BJ (cell line): ENCODE data around the gene TPH2. TPM values are rescaled to one million over a fixed set of nuclear protein-coding genes. Genes with fewer than 3 reads are reported as not detected.

Source experiments
- CTCF ChIA-PET: fragments of 350-600 bp; formaldehyde crosslinking; extraction: SDS; loops from one replicate; lab custom pipeline; 2021; ENCODE audit warnings: antibody characterized with exemption, inconsistent platforms; lab: Yijun Ruan, JAX
- POLR2A ChIA-PET: fragments of 300-600 bp; sonication (Branson Sonifier 250); formaldehyde crosslinking; extraction: SDS; loops from one replicate; lab custom pipeline; 2021; ENCODE audit warnings: antibody characterized with exemption; lab: Charles Lee
- DNase-seq: peaks from one replicate; pipeline ENCODE4 v3.0.0-alpha.2; 2011; ENCODE audit warnings: low read depth
- H3K27me3 ChIP-seq: 2 replicates; pipeline ENCODE4 v1.6.0; 2011; ENCODE audit warnings: low read length; ENCODE audit not compliant: control insufficient read depth, insufficient read depth
- H3K36me3 ChIP-seq: 2 replicates; pipeline ENCODE4 v1.5.1; 2011; ENCODE audit warnings: low read length; ENCODE audit not compliant: control insufficient read depth, insufficient read depth
- H3K4me3 ChIP-seq: 2 replicates; pipeline ENCODE4 v1.5.1; 2011; ENCODE audit warnings: low read depth, mild to moderate bottlenecking, control low read depth, low read length
- CTCF ChIP-seq: IDR thresholded peaks from 2 replicates; pipeline ENCODE4 v1.5.1; 2011; ENCODE audit warnings: low read depth, mild to moderate bottlenecking, control low read depth, inconsistent platforms, low read length, moderate library complexity; ENCODE audit not compliant: insufficient read depth
- polyA plus RNA-seq: library from polyadenylated mRNA; depleted of rRNA; stranded (reverse); fragments of >200 nt; gene quantifications from 2 replicates; pipeline ENCODE4 v1.2.3, GENCODE V29; 2011

TPH2 gene
- polyA plus RNA-seq, 1 experiment, result not detected

- no peaks in the 10 kb centered on the region for H3K36me3 ChIP-seq
- DNase-seq, result no peak
- ChIA-PET CTCF (no interaction called here), POLR2A (no interaction called here)
- TF ChIP-seq CTCF, result no peak
- H3K27me3 ChIP-seq, result no peaks in the 10 kb centered on the region
- H3K4me3 ChIP-seq, result no peak overlapping the region
These were observed 132.4 kb downstream of the TPH2 start for GRCh38 chr12:72071030-72071429.

GRCh38 chr12:72072592-72073212 is 134.1 kb downstream of the TPH2 start:
- TF ChIP-seq CTCF, result no peak
- ChIA-PET CTCF (no interaction called here), POLR2A (no interaction called here)
- DNase-seq, result no peak
- H3K4me3 ChIP-seq, result no peak overlapping the region
- H3K36me3 ChIP-seq, result no peaks in the 10 kb centered on the region
- no peaks in the 10 kb centered on the region for H3K27me3 ChIP-seq

GRCh38 chr12:72074065-72074464 is 135.4 kb downstream of the TPH2 start:
- POLR2A ChIA-PET, result no interaction called here
- no peaks in the 10 kb centered on the region for H3K36me3 ChIP-seq
- no peak for TF ChIP-seq CTCF
- H3K27me3 ChIP-seq, result no peaks in the 10 kb centered on the region
- CTCF ChIA-PET, result no interaction called here
- no peak for DNase-seq
- no peak overlapping the region for H3K4me3 ChIP-seq

GRCh38 chr12:72074956-72075355 is 136.3 kb downstream of the TPH2 start:
- CTCF ChIA-PET, result interaction anchor here (1.1 kb wide), 1 partner anchor 57 kb away, joined by 3 read pairs; no protein-coding TSS in a partner anchor
- Histone ChIP-seq H3K36me3 (no peaks in the 10 kb centered on the region), H3K27me3 (no peaks in the 10 kb centered on the region), H3K4me3 (no peak overlapping the region)
- TF ChIP-seq CTCF, result no peak
- no peak for DNase-seq
- POLR2A ChIA-PET, result no interaction called here

GRCh38 chr12:72075401-72075800 is 136.8 kb downstream of the TPH2 start:
- no peaks in the 10 kb centered on the region for H3K27me3 ChIP-seq
- no peak overlapping the region for H3K4me3 ChIP-seq
- POLR2A ChIA-PET, result no interaction called here
- no peaks in the 10 kb centered on the region for H3K36me3 ChIP-seq
- CTCF ChIA-PET, result interaction anchor here (1.1 kb wide), 1 partner anchor 56 kb away, joined by 3 read pairs; no protein-coding TSS in a partner anchor
- DNase-seq, result no peak
- no peak for TF ChIP-seq CTCF
